ENCODE measurements around the gene PECR. TPM values are rescaled to one million over a fixed set of nuclear protein-coding genes. Genes with fewer than 3 reads are reported as not detected.

Gene PECR
- total and polyA plus RNA-seq, 9 of the 15 experiments (the other 6 are each of a cell fraction or from before 2014, with no cell fraction given) = 1.1 to 10.3 (median 8.2) TPM

- 29% methylated on average over 3 of the region's 3 CpGs for WGBS (ENCODE audit: insufficient coverage, low coverage, missing lambda C conversion rate)
- Histone ChIP-seq H3K4me3 (no peak overlapping the region), H3K27me3 (ENCODE audit: control insufficient read depth in 2 of 2, insufficient read depth in 2 of 2, low read length in 2 of 2) (no peaks in the 10 kb centered on the region), H3K4me2 (ENCODE audit: insufficient read depth, low read length) (no peak overlapping the region), H3K79me2 (ENCODE audit: control insufficient read depth, insufficient read depth, low read length) (no peaks in the 10 kb centered on the region), H3K27ac (ENCODE audit: extremely low read depth, low read depth, low read length) (no peak overlapping the region), H3K9ac (ENCODE audit: insufficient read depth in 1 of 2, low read depth in 2 of 2, low read length in 2 of 2) (no peak overlapping the region), H3K9me3 (replicated peaks; ENCODE audit: control insufficient read depth, insufficient read depth, low read depth, low read length) (no peaks in the 10 kb centered on the region), H2AFZ (ENCODE audit: low read depth, low read length) (peak overlapping the region; percentile 68; the same call in 1 of the 2 replicates), H3K4me1 (replicated peaks in 1 of 2; ENCODE audit: control insufficient read depth in 2 of 2, insufficient read depth in 2 of 2, low read length in 2 of 2) (peaks cover 10% of the 10 kb centered on the region in 2 experiments; a peak in 4 of 5 replicates), H4K20me1 (replicated peaks; ENCODE audit: control insufficient read depth, insufficient read depth, low read length) (no peaks in the 10 kb centered on the region), H3K9me1 (ENCODE audit: control insufficient read depth, insufficient read depth, low read length) (no peaks in the 10 kb centered on the region), H3K36me3 (ENCODE audit: control insufficient read depth, insufficient read depth, low read length) (no peaks in the 10 kb centered on the region)
- BruUV-seq (replicated peaks) = no TSS peak
- ATAC-seq (no peak), FAIRE-seq (no peak), DNase-seq (ENCODE audit: extremely low read depth in 1 of 4, low spot score in 3 of 4) (no peak)
- ChIA-PET CTCF (ENCODE audit: low intra/inter-chr PET ratio) (no interaction called here), POLR2A (interaction anchor here (0.8 kb wide), 1 partner anchor 72 kb away, joined by 3 read pairs; no protein-coding TSS in a partner anchor)
- intact Hi-C loops (cut with micrococcal nuclease) (no loop called here), in situ Hi-C loops (cut with MboI) (no loop called here)
- TF ChIP-seq IFI16 (CRISPR knock-in tag; IDR thresholded peaks at IDR 0.05) (no peak), ZNF24 (IDR thresholded peaks at IDR 0.05) (no peak), COPS2 (conservative IDR thresholded peaks at IDR 0.05) (no peak), ZNF696 (CRISPR knock-in tag; conservative IDR thresholded peaks at IDR 0.05) (no peak), ZNF780A (CRISPR knock-in tag; IDR thresholded peaks at IDR 0.05) (no peak), TCFL5 (CRISPR knock-in tag; conservative IDR thresholded peaks at IDR 0.05) (no peak), PYGO2 (tag; IDR thresholded peaks at IDR 0.05) (no peak), ZNF76 (CRISPR knock-in tag; IDR thresholded peaks at IDR 0.05; ENCODE audit: borderline replicate concordance) (no peak), USF2 (CRISPR knock-in tag; IDR thresholded peaks at IDR 0.05) (no peak), CTCFL (IDR thresholded peaks at IDR 0.05; ENCODE audit: borderline replicate concordance, insufficient read depth, low read depth, low read length, poor library complexity, severe bottlenecking) (no peak), ZKSCAN1 (IDR thresholded peaks at IDR 0.05; ENCODE audit: low read depth, low read length) (no peak), ZNF197 (CRISPR knock-in tag; IDR thresholded peaks at IDR 0.05; ENCODE audit: low read depth) (no peak), TGIF2 (CRISPR knock-in tag; IDR thresholded peaks at IDR 0.05) (no peak), ZNF23 (CRISPR knock-in tag; IDR thresholded peaks at IDR 0.05) (no peak)
Measured at GRCh38 chr2:216084547-216084946, 2.9 kb upstream of the PECR start.
